SIG-M5 treated with dmso at 0.1 percent for 504 hours (cell line): ENCODE measurements around the gene NOC2L.
A peak's percentile ranks its signal among the peaks of the same experiment; 100 is the strongest.
"Not testable (repeated sequence)": the region's sequence is repeated elsewhere in the genome, so short reads cannot be mapped to it uniquely, and the experiment has no call there.

Experiments used
- DNase-seq: peaks from one replicate; lab custom pipeline; 2025; ENCODE audit not compliant: unreplicated experiment; lab: John Stamatoyannopoulos, UW

Gene NOC2L

GRCh38 chr1:904310-904950, 54.6 kb downstream of the NOC2L start:
- peak; percentile 58 for DNase-seq

DNA sequence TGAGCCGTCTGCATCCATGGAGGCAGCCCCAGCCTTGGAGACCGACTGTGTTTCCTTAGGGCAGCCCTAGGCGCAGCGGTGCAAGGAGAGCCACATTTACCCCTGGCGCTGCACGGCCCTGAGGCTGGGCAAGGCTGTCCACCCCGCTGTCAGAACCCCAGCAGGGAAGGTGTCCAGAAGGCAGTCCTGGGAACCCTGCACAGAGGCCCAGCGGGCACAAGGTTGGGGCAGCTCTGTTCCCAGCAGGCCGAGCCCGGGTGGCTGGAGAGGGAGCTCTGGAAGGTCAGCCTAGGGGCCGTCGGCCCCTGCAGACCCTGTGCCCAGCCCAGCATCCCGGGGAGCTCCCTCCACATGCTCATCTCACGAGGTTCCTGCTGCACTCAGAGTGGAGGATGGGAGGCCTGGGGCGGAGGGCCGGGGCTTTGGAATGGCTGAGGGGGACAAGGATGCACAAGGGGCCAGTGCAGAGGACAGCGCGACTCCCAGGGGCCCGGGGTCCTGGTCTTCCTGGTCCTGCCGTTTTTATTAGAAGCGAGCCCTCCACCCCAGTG, 55.3 kb downstream of the NOC2L start:
- DNase-seq = no peak

DNA sequence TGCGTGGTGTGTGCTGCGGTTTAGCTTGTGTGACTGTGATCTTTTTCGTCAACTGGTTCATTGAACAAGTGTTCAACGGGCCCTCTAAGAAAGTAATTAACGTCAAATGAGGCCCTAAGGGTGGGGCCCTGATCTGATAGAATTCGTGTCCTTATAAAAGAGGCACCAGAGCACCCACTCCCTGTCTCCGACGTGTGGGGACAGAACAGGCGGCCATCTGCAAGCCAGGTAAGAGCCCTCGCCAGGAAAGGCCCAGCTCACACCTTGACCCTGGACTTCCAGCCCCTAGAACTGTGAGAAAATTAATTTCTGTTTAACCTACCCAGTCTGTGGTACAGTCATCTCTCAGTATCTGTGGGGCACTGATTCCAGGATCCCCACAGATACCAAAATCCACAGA, 55.8 kb downstream of the NOC2L start:
- no peak for DNase-seq

GRCh38 chr1:902802-903201, 56.3 kb downstream of the NOC2L start:
- no peak for DNase-seq

DNA sequence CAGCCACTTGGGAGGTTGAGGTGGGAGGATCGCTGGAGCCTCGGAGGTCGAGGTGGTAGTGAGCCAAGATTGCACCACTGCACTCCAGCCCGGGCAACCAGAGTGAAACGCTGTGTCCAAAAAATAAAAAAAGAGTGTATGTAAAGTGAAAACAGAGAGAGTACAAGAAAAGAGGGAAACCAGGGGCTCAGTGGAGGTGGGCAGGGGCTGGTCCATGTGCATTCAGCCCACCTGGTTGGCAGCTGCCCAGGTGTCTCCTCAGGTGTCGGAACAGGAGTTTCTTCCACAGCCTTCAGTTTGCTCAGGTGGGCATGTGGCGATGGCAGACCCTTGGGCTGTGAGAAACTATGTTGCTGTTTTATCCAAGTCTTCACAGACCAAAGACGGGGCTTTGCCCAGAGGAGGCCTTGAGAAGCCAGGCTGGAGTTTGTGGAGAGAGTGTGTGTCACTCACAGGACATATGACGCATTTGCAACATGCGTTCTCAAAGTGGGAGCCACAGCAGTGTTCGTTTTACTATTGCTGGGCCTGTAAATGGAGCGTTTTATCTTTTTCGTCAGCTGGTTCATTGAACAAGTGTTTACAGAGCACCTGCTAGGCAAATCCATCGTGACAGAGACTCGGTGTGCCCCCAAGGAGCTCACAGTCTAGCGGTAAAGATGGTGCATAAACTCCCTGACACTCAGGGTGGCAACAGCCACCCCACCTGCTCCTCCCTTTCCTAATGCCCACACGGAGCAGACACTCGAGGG, 57.8 kb downstream of the NOC2L start:
- no peak for DNase-seq

- DNase-seq = no peak
Observed at GRCh38 chr1:899636-900317, 59.3 kb downstream of the NOC2L start.

- not testable (repeated sequence) for DNase-seq
Observed at GRCh38 chr1:897951-898350, 61.1 kb downstream of the NOC2L start.

DNA sequence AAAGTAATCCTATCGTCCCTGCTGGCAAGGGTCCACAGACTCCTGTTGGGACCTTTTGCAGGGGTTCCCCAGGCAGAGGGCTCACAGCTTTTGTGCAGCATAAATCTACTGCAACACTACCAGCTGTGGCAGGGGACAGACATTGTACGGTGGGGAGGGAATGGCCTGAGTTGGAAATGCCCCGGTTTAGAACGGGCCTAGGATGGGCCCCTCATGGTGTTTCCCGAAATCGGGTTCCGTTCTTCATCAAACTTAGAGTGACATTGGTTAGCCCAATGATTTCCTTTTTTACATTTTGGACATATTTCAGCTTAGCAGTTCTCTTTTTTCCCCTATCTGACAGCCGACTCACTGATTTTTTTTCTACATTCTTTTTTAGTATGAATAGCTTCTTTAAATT, 61.8 kb downstream of the NOC2L start:
- no peak for DNase-seq
